Endodermal cell (in vitro differentiated cells): ENCODE data around the gene PBX4. TPM values are rescaled to one million over a fixed set of nuclear protein-coding genes. Genes with fewer than 3 reads are reported as not detected.
A peak's percentile ranks its signal among the peaks of the same experiment; 100 is the strongest.

ENCODE experiments used
- DNase-seq: peaks from one replicate; pipeline ENCODE4 v3.0.0-alpha.2; 2017
- H3K27ac ChIP-seq: 2 replicates; pipeline ENCODE4 v1.5.1; 2013; ENCODE audit warnings: mild to moderate bottlenecking, low read depth, low read length, moderate library complexity
- H3K27me3 ChIP-seq: 2 replicates; pipeline ENCODE4 v1.6.1; 2013; ENCODE audit warnings: mild to moderate bottlenecking, low read length, moderate library complexity; ENCODE audit not compliant: insufficient read depth, control insufficient read depth, poor library complexity, severe bottlenecking
- H3K36me3 ChIP-seq: 2 replicates; pipeline ENCODE4 v1.7.0; 2013; ENCODE audit warnings: mild to moderate bottlenecking, low read length, moderate library complexity; ENCODE audit not compliant: control insufficient read depth, insufficient read depth
- H3K4me1 ChIP-seq: one replicate; pipeline ENCODE4 v1.7.0; 2013; ENCODE audit warnings: low read length; ENCODE audit not compliant: control insufficient read depth, insufficient read depth
- H3K4me3 ChIP-seq: 2 replicates; pipeline ENCODE4 v1.5.1; 2013; ENCODE audit warnings: mild to moderate bottlenecking, low read length, moderate library complexity
- H3K9ac ChIP-seq: 2 replicates; pipeline ENCODE4 v1.6.1; 2013; ENCODE audit warnings: mild to moderate bottlenecking, low read length, moderate library complexity; ENCODE audit not compliant: poor library complexity, severe bottlenecking; ENCODE audit errors: extremely low read depth
- H3K9me3 ChIP-seq: 2 replicates; pipeline ENCODE4 v1.6.1; 2013; ENCODE audit warnings: mild to moderate bottlenecking, low read length, moderate library complexity; ENCODE audit not compliant: control insufficient read depth
- H3K27ac Mint-ChIP-seq: 2 replicates; pipeline ENCODE4 v1.8.0; 2020; ENCODE audit warnings: mixed read lengths
- H3K27me3 Mint-ChIP-seq: 2 replicates; pipeline ENCODE4 v1.8.0; 2021; ENCODE audit warnings: mild to moderate bottlenecking, mixed read lengths; ENCODE audit not compliant: insufficient read depth
- H3K36me3 Mint-ChIP-seq: 2 replicates; pipeline ENCODE4 v1.8.0; 2020; ENCODE audit warnings: low read depth, mixed read lengths
- H3K4me1 Mint-ChIP-seq: 2 replicates; pipeline ENCODE4 v1.8.0; 2020; ENCODE audit warnings: mixed read lengths
- H3K4me3 Mint-ChIP-seq: 2 replicates; pipeline ENCODE4 v1.8.0; 2020; ENCODE audit warnings: mild to moderate bottlenecking, moderate library complexity, mixed read lengths
- H3K9me3 Mint-ChIP-seq: 2 replicates; pipeline ENCODE4 v1.8.0; 2020; ENCODE audit warnings: mild to moderate bottlenecking, mixed read lengths
- CTCF ChIP-seq: fragments of 200-600 bp; sonication (generic); conservative IDR thresholded peaks from 2 replicates; pipeline ENCODE4 v1.5.0; 2021; ENCODE audit warnings: antibody characterized with exemption, mild to moderate bottlenecking
- WGBS, 2 experiments: methylation state at CpG; one replicate each; pipeline versions ENCODE4 v1.1.5 to v1.1.7; 2013; ENCODE audit warnings: missing lambda C conversion rate in 2 of 2, mixed read lengths in 1 of 2; ENCODE audit not compliant: insufficient coverage in 1 of 2, insufficient read length in 1 of 2; 5-methylcytosine and 5-hydroxymethylcytosine counted together
- total RNA-seq, 2 donors: library from RNA; stranded (reverse); fragmentation: NEBNext Ultra II Directional in 1 of 2; extraction: Animal tissue kit (Norgen Biotek cat#: 25700) in 1 of 2; gene quantifications; 2 replicates in 1 of 2; 3 replicates in 1 of 2; pipeline ENCODE4 v1.2.1, GENCODE V29; 2021

PBX4 gene
- total RNA-seq, 2 donors from 2014 or later = 4.1 to 8.6 TPM

GRCh38 chr19:19619849-19620210 is 1.3 kb upstream of the PBX4 start:
- no peaks in the 10 kb centered on the region for H3K9me3 Mint-ChIP-seq
- no peak for TF ChIP-seq CTCF
- no peaks in the 10 kb centered on the region for H3K9me3 ChIP-seq
- no peak overlapping the region for H3K27ac Mint-ChIP-seq
- no peak overlapping the region for H3K9ac ChIP-seq
- H3K36me3 ChIP-seq = peaks cover 23% of the 10 kb centered on the region
- H3K27ac ChIP-seq = no peak overlapping the region
- H3K4me3 ChIP-seq = no peak overlapping the region
- no peaks in the 10 kb centered on the region for H3K27me3 ChIP-seq
- H3K4me1 Mint-ChIP-seq = peaks cover 1% of the 10 kb centered on the region
- 89 to 94% methylated on average over 6 to 7 of the region's 7 CpGs for WGBS, 2 experiments
- peaks cover 19% of the 10 kb centered on the region for H3K27me3 Mint-ChIP-seq
- no peaks in the 10 kb centered on the region for H3K4me1 ChIP-seq
- DNase-seq = no peak
- no peak overlapping the region for H3K4me3 Mint-ChIP-seq
- H3K36me3 Mint-ChIP-seq = peaks cover 28% of the 10 kb centered on the region

GRCh38 chr19:19619181-19619848 is 828 bp upstream of the PBX4 start:
- Mint-ChIP-seq H3K27ac (no peak overlapping the region), H3K4me3 (peak overlapping the region; percentile 55)

GRCh38 chr19:19615086-19615485 is 3.4 kb downstream of the PBX4 start:
- no peak overlapping the region for H3K4me3 ChIP-seq
- no peaks in the 10 kb centered on the region for H3K27me3 ChIP-seq
- no peak overlapping the region for H3K9ac ChIP-seq
- no peak for TF ChIP-seq CTCF
- no peaks in the 10 kb centered on the region for H3K36me3 ChIP-seq
- 98 to 100% methylated on average over 2 to 3 of the region's 3 CpGs for WGBS, 2 experiments
- Mint-ChIP-seq H3K27me3 (peaks cover 19% of the 10 kb centered on the region), H3K4me3 (no peak overlapping the region), H3K36me3 (no peaks in the 10 kb centered on the region), H3K9me3 (no peaks in the 10 kb centered on the region), H3K27ac (peak overlapping the region; percentile 2), H3K4me1 (peaks cover 6% of the 10 kb centered on the region)
- no peak overlapping the region for H3K27ac ChIP-seq
- no peaks in the 10 kb centered on the region for H3K4me1 ChIP-seq
- DNase-seq = no peak
- H3K9me3 ChIP-seq = no peaks in the 10 kb centered on the region

More at GRCh38 chr19:19619181-19619848, 828 bp upstream of the PBX4 start:
- TF ChIP-seq CTCF = no peak
- H3K9me3 Mint-ChIP-seq = no peaks in the 10 kb centered on the region
- H3K9ac ChIP-seq = no peak overlapping the region
- 89 to 92% methylated on average over 17 to 21 of the region's 21 CpGs for WGBS, 2 experiments
- H3K27me3 Mint-ChIP-seq = peaks cover 19% of the 10 kb centered on the region
- no peaks in the 10 kb centered on the region for H3K4me1 ChIP-seq
- peaks cover 19% of the 10 kb centered on the region for H3K36me3 ChIP-seq
- peaks cover 1% of the 10 kb centered on the region for H3K4me1 Mint-ChIP-seq
- H3K9me3 ChIP-seq = no peaks in the 10 kb centered on the region
- peak overlapping the region; percentile 85 for H3K4me3 ChIP-seq
- H3K27ac ChIP-seq = no peak overlapping the region
- H3K27me3 ChIP-seq = no peaks in the 10 kb centered on the region
- H3K36me3 Mint-ChIP-seq = peaks cover 25% of the 10 kb centered on the region
- no peak for DNase-seq
